ENCODE data around the gene LOXL3.
A peak's percentile ranks its signal among the peaks of the same experiment; 100 is the strongest.
"Not testable (repeated sequence)": the region's sequence is repeated elsewhere in the genome, so short reads cannot be mapped to it uniquely, and the experiment has no call there.

LOXL3 gene

DNA sequence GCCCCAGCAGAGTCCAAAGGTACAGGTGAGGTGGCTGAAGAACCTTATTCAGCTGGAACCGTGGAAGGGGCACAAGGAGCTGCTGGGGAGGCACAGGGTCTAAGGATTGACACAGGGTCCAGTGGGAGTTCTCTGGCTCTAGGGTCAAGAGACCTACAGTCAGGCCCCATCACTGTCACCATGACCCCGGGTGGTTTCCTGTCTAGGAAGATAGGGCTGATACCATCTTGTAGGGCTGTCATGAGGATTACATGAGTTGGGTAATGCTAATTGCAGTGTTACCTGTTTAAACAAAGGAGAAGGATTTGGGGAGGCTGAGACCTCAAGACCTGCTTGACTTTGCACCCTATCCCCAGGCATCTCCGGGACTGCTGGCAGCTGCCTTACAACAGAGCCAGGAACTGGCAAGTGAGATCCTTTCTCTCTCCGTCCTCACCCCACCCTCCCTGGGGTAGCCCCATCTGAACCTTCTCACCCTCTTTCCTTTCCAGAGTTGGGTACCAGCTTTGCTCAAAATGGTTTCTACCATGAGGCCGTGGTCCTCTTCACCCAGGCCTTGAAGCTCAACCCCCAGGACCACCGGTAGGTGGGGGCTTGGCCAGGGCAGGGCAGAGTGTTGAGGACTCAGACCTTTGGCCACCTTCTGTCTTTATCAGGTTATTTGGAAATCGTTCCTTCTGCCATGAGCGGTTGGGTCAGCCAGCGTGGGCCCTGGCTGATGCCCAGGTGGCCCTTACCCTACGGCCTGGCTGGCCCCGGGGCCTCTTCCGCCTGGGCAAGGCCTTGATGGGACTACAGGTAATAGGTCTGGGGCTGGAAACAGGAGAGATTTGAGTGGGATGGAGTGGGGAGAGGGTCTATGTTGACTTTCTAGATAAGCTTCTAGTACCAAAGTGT, 61.8 kb downstream of the LOXL3 start:
- TF ChIP-seq, protein P1, sequence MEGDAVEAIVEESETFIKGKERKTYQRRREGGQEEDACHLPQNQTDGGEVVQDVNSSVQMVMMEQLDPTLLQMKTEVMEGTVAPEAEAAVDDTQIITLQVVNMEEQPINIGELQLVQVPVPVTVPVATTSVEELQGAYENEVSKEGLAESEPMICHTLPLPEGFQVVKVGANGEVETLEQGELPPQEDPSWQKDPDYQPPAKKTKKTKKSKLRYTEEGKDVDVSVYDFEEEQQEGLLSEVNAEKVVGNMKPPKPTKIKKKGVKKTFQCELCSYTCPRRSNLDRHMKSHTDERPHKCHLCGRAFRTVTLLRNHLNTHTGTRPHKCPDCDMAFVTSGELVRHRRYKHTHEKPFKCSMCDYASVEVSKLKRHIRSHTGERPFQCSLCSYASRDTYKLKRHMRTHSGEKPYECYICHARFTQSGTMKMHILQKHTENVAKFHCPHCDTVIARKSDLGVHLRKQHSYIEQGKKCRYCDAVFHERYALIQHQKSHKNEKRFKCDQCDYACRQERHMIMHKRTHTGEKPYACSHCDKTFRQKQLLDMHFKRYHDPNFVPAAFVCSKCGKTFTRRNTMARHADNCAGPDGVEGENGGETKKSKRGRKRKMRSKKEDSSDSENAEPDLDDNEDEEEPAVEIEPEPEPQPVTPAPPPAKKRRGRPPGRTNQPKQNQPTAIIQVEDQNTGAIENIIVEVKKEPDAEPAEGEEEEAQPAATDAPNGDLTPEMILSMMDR (IDR thresholded peaks at IDR 0.05; ENCODE audit: insufficient read depth, missing control alignments) = no peak
- FAIRE-seq (no peak), DNase-seq (ENCODE audit: insufficient read length, low spot score) (no peak)

DNA sequence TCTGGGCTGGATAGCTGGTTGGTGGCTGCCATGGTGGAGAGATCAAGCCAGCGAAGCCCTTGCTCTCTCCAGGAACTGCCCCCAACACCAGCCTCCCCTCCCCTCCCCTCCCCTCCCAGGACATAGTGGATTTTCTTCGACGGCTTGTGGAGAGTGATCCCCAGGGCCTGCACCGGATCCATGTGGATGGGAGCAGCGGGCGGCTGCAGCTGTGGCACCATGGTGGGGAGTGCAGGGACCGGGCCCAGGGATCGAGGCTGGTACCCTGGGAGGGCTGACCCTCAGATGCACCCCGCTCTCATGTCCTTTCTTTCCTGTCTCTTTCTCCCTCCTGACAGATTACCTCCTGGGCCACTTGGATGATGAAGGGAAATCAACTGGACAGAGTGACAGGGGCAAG, 63.8 kb downstream of the LOXL3 start:
- no peak for DNase-seq (ENCODE audit: insufficient read length, low spot score)
- no peak for FAIRE-seq
- TF ChIP-seq, protein P1 (IDR thresholded peaks at IDR 0.05; ENCODE audit: insufficient read depth, missing control alignments) = no peak

DNA sequence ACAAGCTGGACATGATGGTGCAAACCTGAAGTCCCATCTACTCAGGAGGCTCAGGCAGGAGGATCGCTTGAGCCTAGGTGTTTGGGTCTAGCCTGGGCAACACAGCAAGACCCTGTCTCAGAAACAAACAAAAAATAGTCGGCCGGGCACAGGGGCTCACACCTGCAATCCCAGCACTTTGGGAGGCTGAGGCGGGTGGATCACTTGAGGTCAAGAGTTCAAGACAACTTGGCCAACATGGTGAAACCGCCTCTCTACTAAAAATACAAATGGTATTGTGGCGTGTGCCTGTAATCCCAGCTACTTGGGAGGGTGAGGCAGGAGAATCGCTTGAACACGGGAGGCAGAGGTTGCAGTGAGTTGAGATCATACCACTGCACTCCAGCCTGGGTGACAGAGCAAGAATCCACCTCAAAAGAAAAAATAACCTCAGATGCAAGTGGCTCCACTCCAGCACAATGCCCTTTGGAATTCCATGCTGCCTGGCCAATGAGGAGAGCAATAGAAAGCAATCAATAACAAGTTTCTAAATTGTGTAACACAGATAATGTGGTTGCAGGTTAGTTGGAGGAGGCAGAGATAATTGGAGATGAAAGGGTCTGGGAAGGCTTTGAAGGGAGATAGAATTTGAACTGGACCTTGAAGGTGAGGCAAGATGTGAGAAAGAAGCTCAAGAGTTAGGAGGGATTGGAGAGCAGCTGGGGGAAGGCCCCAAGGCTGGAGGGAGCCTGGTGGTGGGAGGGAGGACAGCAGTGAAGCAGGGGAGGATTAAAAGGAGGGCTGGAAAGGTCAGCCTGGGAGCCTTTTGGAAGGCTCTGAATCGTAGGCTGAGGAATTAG, 64.9 kb downstream of the LOXL3 start:
- TF ChIP-seq, protein P1 (IDR thresholded peaks at IDR 0.05; ENCODE audit: insufficient read depth, missing control alignments) = no peak
- no peak for DNase-seq (ENCODE audit: insufficient read length, low spot score)
- FAIRE-seq = no peak

DNA sequence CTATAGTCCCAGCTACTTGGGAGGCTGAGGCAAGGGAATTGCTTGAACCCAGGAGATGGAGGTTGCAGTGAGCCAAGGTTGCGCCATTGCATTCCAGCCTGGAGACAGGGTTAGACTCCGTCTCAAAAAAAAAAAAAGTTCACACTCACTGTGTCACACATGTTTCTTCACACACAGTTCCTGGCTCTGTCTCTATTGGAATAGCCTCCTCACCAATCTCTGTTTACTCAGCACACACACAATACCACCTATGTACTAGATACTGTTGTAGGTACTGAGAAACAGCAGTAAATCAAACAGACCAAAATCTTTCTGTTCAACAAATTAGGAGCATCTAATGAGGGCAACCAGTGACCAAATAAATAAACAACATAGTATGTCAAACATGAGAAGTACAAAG, 67.6 kb downstream of the LOXL3 start:
- DNase-seq (ENCODE audit: insufficient read length, low spot score) (no peak), FAIRE-seq (no peak)
- TF ChIP-seq, protein P1 (IDR thresholded peaks at IDR 0.05; ENCODE audit: insufficient read depth, missing control alignments) = no peak

DNA sequence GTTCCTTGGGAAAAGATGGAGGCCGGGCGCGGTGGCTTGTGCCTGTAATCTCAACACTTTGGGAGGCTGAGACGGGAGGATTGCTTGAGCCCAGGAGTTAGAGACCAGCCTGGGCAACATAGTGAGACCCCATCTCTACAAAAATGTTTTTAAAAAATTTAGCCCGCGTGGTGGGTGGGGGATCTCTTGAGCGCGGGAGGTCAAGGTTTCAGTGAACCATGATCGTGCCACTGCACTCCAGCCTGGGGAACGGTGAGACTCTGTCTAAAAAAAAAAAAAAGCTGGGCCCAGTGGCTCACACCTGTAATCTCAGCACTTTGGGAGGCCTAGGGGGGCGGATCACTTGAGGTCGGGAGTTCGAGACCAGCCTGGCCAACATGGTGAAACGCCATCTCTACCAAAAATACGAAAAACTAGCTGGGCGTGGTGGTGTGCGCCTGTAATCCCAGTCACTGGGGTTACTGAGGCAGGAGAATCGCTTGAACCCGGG, 70.0 kb downstream of the LOXL3 start:
- FAIRE-seq; DNase-seq (ENCODE audit: insufficient read length, low spot score): not testable (repeated sequence)

DNA sequence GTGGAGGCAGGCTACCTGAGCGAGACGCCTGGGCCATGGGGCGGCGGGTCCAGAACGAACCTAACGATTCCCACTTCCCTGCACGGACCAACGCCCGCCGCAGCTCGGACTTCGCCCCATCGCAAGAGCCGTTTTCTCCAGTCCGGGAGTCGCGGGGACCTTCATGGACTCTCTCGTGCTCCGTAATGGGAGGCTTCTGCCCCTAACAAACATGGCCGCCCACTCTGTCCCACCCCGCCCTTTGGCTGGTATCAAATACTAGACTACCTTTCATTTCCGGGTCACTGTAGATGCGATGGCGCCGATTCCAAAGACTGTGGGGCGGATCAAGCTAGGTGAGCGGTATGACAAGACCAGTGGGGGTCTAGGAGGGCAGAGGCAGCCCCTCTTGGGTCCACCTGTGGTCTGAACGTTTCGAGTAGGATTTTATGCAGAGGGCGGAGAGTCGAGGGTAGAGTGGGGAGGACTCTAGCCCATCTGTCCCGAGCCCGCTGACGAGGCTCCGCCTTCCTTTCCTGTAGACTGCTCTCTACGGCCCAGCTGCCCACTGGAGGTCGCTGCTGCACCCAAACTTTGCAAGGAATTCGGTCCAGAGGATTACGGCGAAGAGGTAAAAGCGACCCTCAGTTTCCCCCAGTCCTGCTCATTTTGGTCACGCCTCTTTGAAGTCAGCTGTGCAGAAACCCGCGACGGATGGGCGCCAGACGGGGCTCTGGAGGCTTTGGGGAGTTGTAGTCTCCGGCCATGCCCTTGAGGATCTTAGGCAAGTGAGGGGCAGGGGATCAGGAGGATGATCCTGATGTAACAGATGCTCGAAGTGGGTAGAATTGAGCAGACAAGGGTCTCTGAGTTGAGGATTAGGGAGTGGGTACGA, 70.7 kb downstream of the LOXL3 start, which contains the start of the genes CCDC142 and TTC31:
CCDC142 (minus strand) TSS at position 198 of the 874 bp plus-strand sequence; CDS start at position 37, 161 bp downstream.
TTC31 (plus strand) TSS at position 281 of the 874 bp plus-strand sequence; CDS start at position 296, 15 bp downstream.
- TF ChIP-seq, protein P1 (IDR thresholded peaks at IDR 0.05; ENCODE audit: insufficient read depth, missing control alignments) = peak; percentile 90
- peak; percentile 76 for DNase-seq (ENCODE audit: insufficient read length, low spot score)
- FAIRE-seq = peak; percentile 73
